Endothelial cell of umbilical vein (primary cell): ENCODE data around the gene ODF4. TPM values are rescaled to one million over a fixed set of nuclear protein-coding genes. Genes with fewer than 3 reads are reported as not detected.

ENCODE experiments used
- BruUV-seq: library from RNA; stranded (reverse); fragments of 400-500 nt; replicated peaks from 2 replicates; lab custom pipeline; 2021; lab: Mats Ljungman, UMichigan
- CTCF ChIA-PET: fragments of 300-600, 350-600 bp; sonication (Branson Sonifier 250); formaldehyde crosslinking; loops from one replicate; lab custom pipeline; 2021; ENCODE audit warnings: antibody characterized with exemption, inconsistent platforms; lab: Charles Lee
- POLR2A ChIA-PET: fragments of 300-600, 350-600 bp; sonication (Branson Sonifier 250); formaldehyde crosslinking; loops from one replicate; lab custom pipeline; 2021; ENCODE audit warnings: antibody characterized with exemption, inconsistent platforms; lab: Charles Lee
- DNase-seq: peaks from one replicate; pipeline ENCODE4 v3.0.0-alpha.2; 2011; ENCODE audit warnings: low read depth, low spot score
- FAIRE-seq: peaks from 2 replicates; lab custom pipeline; 2011; peaks lifted over from hg19 to GRCh38; lab: Jason Lieb, UNC
- H2AFZ ChIP-seq: 2 replicates; pipeline ENCODE4 v1.6.0; 2012; ENCODE audit warnings: low read depth, low read length, control low read depth, inconsistent platforms
- H3K27ac ChIP-seq: 2 replicates; pipeline ENCODE4 v1.5.1; 2011; ENCODE audit warnings: low read depth, mild to moderate bottlenecking, control low read depth, low read length, moderate library complexity; ENCODE audit not compliant: insufficient read depth
- H3K27me3 ChIP-seq, 2 experiments: 2 replicates each; pipeline versions ENCODE4 v1.6.0 to v1.6.1; 2011; ENCODE audit warnings: low read length in 2 of 2, mixed read lengths in 1 of 2; ENCODE audit not compliant: control insufficient read depth in 2 of 2, insufficient read depth in 2 of 2
- H3K36me3 ChIP-seq, 2 experiments: 2 replicates in 1 of 2; 3 replicates in 1 of 2; pipeline ENCODE4 v1.5.1; 2011; ENCODE audit warnings: low read length in 2 of 2, mild to moderate bottlenecking in 1 of 2, moderate library complexity in 1 of 2; ENCODE audit not compliant: control insufficient read depth in 2 of 2, insufficient read depth in 2 of 2; ENCODE audit errors: extremely low read depth in 1 of 2
- H3K4me1 ChIP-seq: 3 replicates; pipeline ENCODE4 v1.5.1; 2011; ENCODE audit warnings: mild to moderate bottlenecking, low read length; ENCODE audit not compliant: control insufficient read depth, insufficient read depth; ENCODE audit errors: extremely low read depth
- H3K4me2 ChIP-seq: 2 replicates; pipeline ENCODE4 v1.6.1; 2011; ENCODE audit warnings: low read length, control low read depth, mixed read lengths; ENCODE audit not compliant: insufficient read depth
- H3K4me3 ChIP-seq, 3 experiments: fragments of 200-600 bp in 1 of 3; sonication (generic), shearing (Covaris generic) in 1 of 3; replicated peaks in 1 of 3; 2 replicates each; pipeline ENCODE4 v1.5.1; 2011 to 2016; ENCODE audit warnings: control low read depth in 3 of 3, low read length in 3 of 3, mild to moderate bottlenecking in 2 of 3, inconsistent platforms in 1 of 3, low read depth in 1 of 3, moderate library complexity in 1 of 3; ENCODE audit not compliant: insufficient read depth in 1 of 3
- H3K79me2 ChIP-seq: 2 replicates; pipeline ENCODE4 v1.6.0; 2012; ENCODE audit warnings: low read length, inconsistent platforms; ENCODE audit not compliant: control insufficient read depth, insufficient read depth
- H3K9ac ChIP-seq: replicated peaks from 2 replicates; pipeline ENCODE3; 2011; ENCODE audit warnings: low read length, control low read depth; ENCODE audit not compliant: insufficient read depth; ENCODE audit errors: extremely low read depth
- H3K9me1 ChIP-seq: replicated peaks from 3 replicates; pipeline ENCODE4 v1.6.0; 2011; ENCODE audit warnings: mild to moderate bottlenecking, low read length; ENCODE audit not compliant: control insufficient read depth, insufficient read depth; ENCODE audit errors: extremely low read depth
- H3K9me3 ChIP-seq: replicated peaks from 2 replicates; pipeline ENCODE4 v1.5.1; 2012; ENCODE audit warnings: low read length, inconsistent platforms; ENCODE audit not compliant: control insufficient read depth, insufficient read depth
- H4K20me1 ChIP-seq: replicated peaks from 2 replicates; pipeline ENCODE3; 2011; ENCODE audit warnings: mild to moderate bottlenecking, low read length; ENCODE audit not compliant: control insufficient read depth, insufficient read depth; ENCODE audit errors: extremely low read depth
- FOS ChIP-seq: IDR thresholded peaks from 2 replicates; pipeline ENCODE4 v1.6.1; 2011; ENCODE audit warnings: mild to moderate bottlenecking, low read length, moderate library complexity, borderline replicate concordance; ENCODE audit not compliant: insufficient read depth
- JUN ChIP-seq: IDR thresholded peaks from 2 replicates; pipeline ENCODE4 v1.6.1; 2011; ENCODE audit warnings: borderline replicate concordance, low read depth; ENCODE audit not compliant: insufficient read length, insufficient read depth
- MYC ChIP-seq: IDR thresholded peaks from one replicate; pipeline ENCODE4 v1.6.1; 2011; ENCODE audit warnings: mild to moderate bottlenecking, low read depth, low read length
- POLR2A ChIP-seq: IDR thresholded peaks from 2 replicates; pipeline ENCODE4 v1.6.1; 2012; ENCODE audit warnings: low read depth, mild to moderate bottlenecking, control low read depth, low read length
- POLR2AphosphoS5 ChIP-seq: IDR thresholded peaks from 2 replicates; pipeline ENCODE4 v1.6.1; 2012; ENCODE audit warnings: low read depth, mild to moderate bottlenecking, control low read depth, low read length, moderate library complexity; ENCODE audit not compliant: insufficient read depth
- dilution Hi-C: fragments of 300-500 bp; cut with MboI; formaldehyde crosslinking; loops from one replicate; pipeline ENCODE4 v1.15.0; 2019; ENCODE audit warnings: low sequenced_read_pairs; ENCODE audit not compliant: extremely low pct_ligation_motif_present
- intact Hi-C: fragments of 100-400 bp; cut with micrococcal nuclease; formaldehyde crosslinking; loops from one replicate; pipeline ENCODE4 v1.10.0; 2022
- polyA plus RNA-seq, 4 experiments: library from polyadenylated mRNA; depleted of rRNA in 3 of 4; stranded (reverse) in 3 of 4; unstranded in 1 of 4; fragments of >200 nt; gene quantifications; 2 replicates each; pipeline versions ENCODE4 v1.2.1 to v1.2.3, GENCODE V29; 2011 to 2012; ENCODE audit warnings: missing spikeins in 1 of 4
- total RNA-seq: library from RNA; stranded (reverse); gene quantifications from 2 replicates; pipeline ENCODE4 v1.2.3, GENCODE V29; 2021
- TF ChIP-seq, protein P1 (sequence below), 2 donors: IDR thresholded peaks; 1 replicate in 1 of 2; 2 replicates in 1 of 2; pipeline ENCODE4 v1.5.1; 2011; ENCODE audit warnings: low read length in 2 of 2, mild to moderate bottlenecking in 2 of 2, moderate library complexity in 2 of 2, control low read depth in 1 of 2, inconsistent platforms in 1 of 2, low read depth in 1 of 2; ENCODE audit not compliant: insufficient read depth in 1 of 2; ENCODE audit errors: extremely low read depth in 1 of 2

ODF4 gene
- total and polyA plus RNA-seq, 2 donors (not counting 3 experiments of a cell fraction or from before 2014, with no cell fraction given): not detected

GRCh38 chr17:8383143-8383822 lies 43.6 kb downstream of the ODF4 start, which contains the start of gene RPL26:
TSS of gene RPL26 (minus strand) at chr17:8383193. CDS start at chr17:8382310, 883 bp downstream.
- Histone ChIP-seq H3K27me3 (no peaks in the 10 kb centered on the region), H4K20me1 (no peaks in the 10 kb centered on the region), H3K4me2 (peak within 1 kb of the TSS; percentile 98), H3K4me1 (peaks cover 39% of the 10 kb centered on the region), H3K9me3 (no peaks in the 10 kb centered on the region), H3K36me3 (peaks cover 17 to 25% of the 10 kb centered on the region in 2 experiments), H2AFZ (peak within 1 kb of the TSS; percentile 62), H3K79me2 (peaks cover 45% of the 10 kb centered on the region), H3K9ac (peak within 1 kb of the TSS; percentile 98), H3K27ac (peak within 1 kb of the TSS; percentile 78), H3K9me1 (no peaks in the 10 kb centered on the region), H3K4me3 (peak within 1 kb of the TSS; percentile 76 to 100 (median 99))
- intact Hi-C loops (loop anchor here (1.0 to 2.0 kb wide), 8 partner anchors 28 to 402 kb away; partner anchors contain the start of genes ARHGEF15, NDEL1 and PFAS), dilution Hi-C loops (no loop called here)
- ChIA-PET CTCF (interaction anchor here (0.8 to 1.6 kb wide), 21 partner anchors 11 to 512 kb away, joined by 3 to 18 read pairs (median 5); partner anchors contain the start of gene NDEL1), POLR2A (interaction anchor here (1.7 kb wide), 1 partner anchor 57 kb away, joined by 17 read pairs; no protein-coding TSS in a partner anchor)
- FAIRE-seq: peak; percentile 99
- peak; percentile 98 for DNase-seq
- no TSS peak for BruUV-seq
- TF ChIP-seq POLR2AphosphoS5 (peak; percentile 97), POLR2A (peak; percentile 97), MYC (peak; percentile 75), JUN (no peak), FOS (no peak)
- TF ChIP-seq, protein P1, sequence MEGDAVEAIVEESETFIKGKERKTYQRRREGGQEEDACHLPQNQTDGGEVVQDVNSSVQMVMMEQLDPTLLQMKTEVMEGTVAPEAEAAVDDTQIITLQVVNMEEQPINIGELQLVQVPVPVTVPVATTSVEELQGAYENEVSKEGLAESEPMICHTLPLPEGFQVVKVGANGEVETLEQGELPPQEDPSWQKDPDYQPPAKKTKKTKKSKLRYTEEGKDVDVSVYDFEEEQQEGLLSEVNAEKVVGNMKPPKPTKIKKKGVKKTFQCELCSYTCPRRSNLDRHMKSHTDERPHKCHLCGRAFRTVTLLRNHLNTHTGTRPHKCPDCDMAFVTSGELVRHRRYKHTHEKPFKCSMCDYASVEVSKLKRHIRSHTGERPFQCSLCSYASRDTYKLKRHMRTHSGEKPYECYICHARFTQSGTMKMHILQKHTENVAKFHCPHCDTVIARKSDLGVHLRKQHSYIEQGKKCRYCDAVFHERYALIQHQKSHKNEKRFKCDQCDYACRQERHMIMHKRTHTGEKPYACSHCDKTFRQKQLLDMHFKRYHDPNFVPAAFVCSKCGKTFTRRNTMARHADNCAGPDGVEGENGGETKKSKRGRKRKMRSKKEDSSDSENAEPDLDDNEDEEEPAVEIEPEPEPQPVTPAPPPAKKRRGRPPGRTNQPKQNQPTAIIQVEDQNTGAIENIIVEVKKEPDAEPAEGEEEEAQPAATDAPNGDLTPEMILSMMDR (IDR thresholded peaks at IDR 0.05; ENCODE audit: extremely low read depth in 1 of 2, insufficient read depth in 1 of 2, low read depth in 1 of 2, low read length in 2 of 2): peak; percentile 69 to 95
